ENCODE measurements around the gene FHOD3. TPM values are rescaled to one million over a fixed set of nuclear protein-coding genes. Genes with fewer than 3 reads are reported as not detected.

FHOD3 gene
- total RNA-seq, 1 experiment from 2014 or later: 18.1 TPM

- Histone ChIP-seq H3K4me1 (ENCODE audit: insufficient read depth, low read length) (no peaks in the 10 kb centered on the region), H3K4me2 (ENCODE audit: low read length) (no peak overlapping the region), H3K27me3 (ENCODE audit: low read length) (no peaks in the 10 kb centered on the region), H3K9me2 (replicated peaks; ENCODE audit: low read length) (no peaks in the 10 kb centered on the region), H3K9ac (ENCODE audit: low read length) (no peak overlapping the region), H3K4me3 (ENCODE audit: low read length) (no peak overlapping the region), H3K79me2 (ENCODE audit: low read length) (no peaks in the 10 kb centered on the region), H4K20me1 (ENCODE audit: low read length) (no peaks in the 10 kb centered on the region), H3K36me3 (ENCODE audit: low read depth, low read length) (no peaks in the 10 kb centered on the region; the same call in 1 of the 2 replicates), H2AFZ (ENCODE audit: low read length) (no peak overlapping the region), H3K9me3 (ENCODE audit: low read length) (no peaks in the 10 kb centered on the region), H3K27ac (ENCODE audit: low read length) (no peak overlapping the region), H3F3A (ENCODE audit: low read length, unreplicated experiment) (no peaks in the 10 kb centered on the region)
- ChIA-PET CTCF (no interaction called here), POLR2A (ENCODE audit: unreplicated experiment) (no interaction called here)
- no peak for DNase-seq
- TF ChIP-seq EZH2phosphoT487 (IDR thresholded peaks at IDR 0.05; ENCODE audit: borderline replicate concordance, low read length) (no peak), CTCF (conservative IDR thresholded peaks at IDR 0.05; ENCODE audit: low read depth, low read length) (no peak)
- no TSS peak for BruUV-seq (replicated peaks)
- intact Hi-C loops (cut with micrococcal nuclease): no loop called here
- no peak for ATAC-seq
Measured at GRCh38 chr18:36680042-36680441, 382.5 kb downstream of the FHOD3 start.

- BruUV-seq (replicated peaks): no TSS peak
- no peaks in the 10 kb centered on the region for H4K20me1 ChIP-seq (ENCODE audit: low read length)
- no peaks in the 10 kb centered on the region for H3K9me2 ChIP-seq (replicated peaks; ENCODE audit: low read length)
- no peak for TF ChIP-seq CTCF (conservative IDR thresholded peaks at IDR 0.05; ENCODE audit: low read depth, low read length)
- no peak for TF ChIP-seq EZH2 (IDR thresholded peaks at IDR 0.05; ENCODE audit: low read length, unreplicated experiment)
- TF ChIP-seq EZH2phosphoT487 (IDR thresholded peaks at IDR 0.05; ENCODE audit: borderline replicate concordance, low read length): no peak
- H3K9me3 ChIP-seq (ENCODE audit: low read length): no peaks in the 10 kb centered on the region
- H3K79me2 ChIP-seq (ENCODE audit: low read length): no peaks in the 10 kb centered on the region
- POLR2A ChIA-PET (ENCODE audit: unreplicated experiment): no interaction called here
- H2AFZ ChIP-seq (ENCODE audit: low read length): no peak overlapping the region
- H3K27me3 ChIP-seq (ENCODE audit: low read length): no peaks in the 10 kb centered on the region
- H3K4me1 ChIP-seq (ENCODE audit: insufficient read depth, low read length): no peaks in the 10 kb centered on the region
- CTCF ChIA-PET: no interaction called here
- DNase-seq: no peak
- H3K4me3 ChIP-seq (ENCODE audit: low read length): no peak overlapping the region
- intact Hi-C loops (cut with micrococcal nuclease): no loop called here
- no peak overlapping the region for H3K4me2 ChIP-seq (ENCODE audit: low read length)
- no peaks in the 10 kb centered on the region for H3F3A ChIP-seq (ENCODE audit: low read length, unreplicated experiment)
- H3K36me3 ChIP-seq (ENCODE audit: low read depth, low read length): no peaks in the 10 kb centered on the region; the same call in 1 of the 2 replicates
- ATAC-seq: no peak
- H3K9ac ChIP-seq (ENCODE audit: low read length): no peak overlapping the region
- H3K27ac ChIP-seq (ENCODE audit: low read length): no peak overlapping the region
Measured at GRCh38 chr18:36685580-36685979, 388.1 kb downstream of the FHOD3 start.

GRCh38 chr18:36688020-36688965, 390.8 kb downstream of the FHOD3 start:
- H4K20me1 ChIP-seq (ENCODE audit: low read length): no peaks in the 10 kb centered on the region
- ChIA-PET POLR2A (ENCODE audit: unreplicated experiment) (no interaction called here), CTCF (no interaction called here)
- peak; percentile 66 for DNase-seq
- H3K9me2 ChIP-seq (replicated peaks; ENCODE audit: low read length): no peaks in the 10 kb centered on the region
- H3K4me2 ChIP-seq (ENCODE audit: low read length): no peak overlapping the region
- no peaks in the 10 kb centered on the region for H3K36me3 ChIP-seq (ENCODE audit: low read depth, low read length)
- H3K79me2 ChIP-seq (ENCODE audit: low read length): no peaks in the 10 kb centered on the region
- H3F3A ChIP-seq (ENCODE audit: low read length, unreplicated experiment): no peaks in the 10 kb centered on the region
- TF ChIP-seq CTCF (conservative IDR thresholded peaks at IDR 0.05; ENCODE audit: low read depth, low read length) (peak; percentile 69), EZH2phosphoT487 (IDR thresholded peaks at IDR 0.05; ENCODE audit: borderline replicate concordance, low read length) (no peak), EZH2 (IDR thresholded peaks at IDR 0.05; ENCODE audit: low read length, unreplicated experiment) (no peak)
- H3K4me3 ChIP-seq (ENCODE audit: low read length): no peak overlapping the region
- no peak overlapping the region for H3K27ac ChIP-seq (ENCODE audit: low read length)
- intact Hi-C loops (cut with micrococcal nuclease): loop anchor here (1.0 kb wide), 1 partner anchor 69 kb away; no protein-coding TSS in a partner anchor
- no peak overlapping the region for H2AFZ ChIP-seq (ENCODE audit: low read length)
- H3K9ac ChIP-seq (ENCODE audit: low read length): no peak overlapping the region
- no peaks in the 10 kb centered on the region for H3K9me3 ChIP-seq (ENCODE audit: low read length)
- no peaks in the 10 kb centered on the region for H3K27me3 ChIP-seq (ENCODE audit: low read length)
- no peak for ATAC-seq
- no TSS peak for BruUV-seq (replicated peaks)
- no peaks in the 10 kb centered on the region for H3K4me1 ChIP-seq (ENCODE audit: insufficient read depth, low read length)
